ENCODE results near the gene KRTAP2-4.
"Not testable (repeated sequence)": the region's sequence is repeated elsewhere in the genome, so short reads cannot be mapped to it uniquely, and the experiment has no call there.

The KRTAP2-4 gene

DNA sequence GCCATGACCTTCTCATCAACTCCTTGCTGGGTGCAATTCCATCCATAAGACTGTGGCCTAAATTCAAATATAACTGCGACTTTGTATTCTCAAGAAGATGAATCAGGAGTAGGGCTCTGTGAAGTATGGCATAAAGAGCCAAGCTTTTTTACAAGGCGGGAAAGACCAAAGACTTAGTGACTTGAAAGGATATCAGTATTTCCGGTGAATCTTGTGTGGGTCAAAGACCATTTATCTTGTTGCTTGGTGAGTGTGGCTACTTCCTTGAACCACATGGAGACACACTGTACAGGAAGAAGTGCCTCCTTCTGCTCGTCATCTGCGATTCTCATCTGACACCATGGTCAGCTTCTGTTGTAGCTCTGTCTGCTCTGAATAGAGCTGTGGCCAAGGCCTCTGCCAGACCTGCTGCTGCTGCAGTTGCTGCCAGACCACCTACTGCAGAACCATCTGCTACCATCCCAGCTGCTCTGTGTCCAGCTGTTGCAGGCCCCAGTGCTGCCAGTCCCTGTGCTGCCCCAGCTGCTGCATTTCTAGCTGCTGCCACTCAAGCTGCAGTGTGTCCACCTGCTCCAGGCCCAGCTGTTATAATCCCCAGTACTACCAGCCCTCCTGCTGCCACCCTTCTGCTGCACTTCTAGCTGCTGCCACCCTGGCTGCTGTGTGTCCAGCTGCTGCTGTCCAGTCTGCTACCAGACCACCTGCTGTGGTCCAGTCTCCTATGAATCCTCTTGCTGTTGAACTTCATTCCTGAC is 6.1 kb upstream of the KRTAP2-4 start:
- no peak for DNase-seq (ENCODE audit: low read depth)

DNA sequence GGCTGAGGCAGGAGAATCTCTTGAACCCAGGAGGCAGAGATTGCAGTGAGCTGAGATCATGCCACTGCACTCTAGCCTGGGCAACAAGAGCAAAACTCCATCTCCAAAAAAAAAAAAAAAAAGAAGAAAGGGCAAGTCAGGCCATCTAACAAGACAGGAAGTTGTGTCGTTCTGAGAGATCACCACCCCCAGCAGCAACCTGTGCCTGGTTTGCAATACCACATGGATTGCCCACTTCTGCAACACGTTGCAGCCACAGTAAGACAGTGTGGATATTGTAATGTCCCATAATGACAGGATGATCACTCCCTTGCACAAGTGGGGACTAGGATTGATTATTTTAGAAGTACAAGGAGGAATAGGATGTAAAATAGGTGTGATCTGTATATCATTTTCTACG is 3.4 kb upstream of the KRTAP2-4 start:
- DNase-seq (ENCODE audit: low read depth) = no peak

DNA sequence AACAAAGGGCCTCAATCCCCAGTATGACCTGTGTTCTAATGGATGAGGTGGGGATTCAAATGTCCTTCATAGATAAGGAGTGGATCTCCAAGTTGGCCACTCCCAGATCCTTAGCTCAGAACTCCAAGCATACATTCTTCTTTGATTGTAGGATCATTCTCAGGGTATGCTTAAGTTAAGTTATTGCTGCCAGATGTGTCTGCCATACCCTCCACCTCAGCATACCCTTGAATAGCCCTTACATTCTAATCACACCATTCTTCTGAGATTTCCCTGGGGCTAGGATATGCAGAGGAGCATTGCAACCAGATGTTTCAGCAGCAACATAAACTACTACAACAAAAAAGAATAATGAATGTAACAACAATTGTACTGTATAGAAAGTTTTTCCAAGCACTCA is 1.6 kb upstream of the KRTAP2-4 start:
- DNase-seq (ENCODE audit: low read depth) = no peak

GRCh38 chr17:41065016-41065689 is 526 bp downstream of the KRTAP2-4 start:
- DNase-seq (ENCODE audit: low read depth) = not testable (repeated sequence)

- no peak for DNase-seq (ENCODE audit: low read depth)
These were observed 1.4 kb downstream of the KRTAP2-4 start for GRCh38 chr17:41064301-41064700.

GRCh38 chr17:41063449-41063848 is 2.2 kb downstream of the KRTAP2-4 start:
- no peak for DNase-seq (ENCODE audit: low read depth)

GRCh38 chr17:41061964-41062363 is 3.7 kb downstream of the KRTAP2-4 start:
- DNase-seq (ENCODE audit: low read depth) = no peak

DNA sequence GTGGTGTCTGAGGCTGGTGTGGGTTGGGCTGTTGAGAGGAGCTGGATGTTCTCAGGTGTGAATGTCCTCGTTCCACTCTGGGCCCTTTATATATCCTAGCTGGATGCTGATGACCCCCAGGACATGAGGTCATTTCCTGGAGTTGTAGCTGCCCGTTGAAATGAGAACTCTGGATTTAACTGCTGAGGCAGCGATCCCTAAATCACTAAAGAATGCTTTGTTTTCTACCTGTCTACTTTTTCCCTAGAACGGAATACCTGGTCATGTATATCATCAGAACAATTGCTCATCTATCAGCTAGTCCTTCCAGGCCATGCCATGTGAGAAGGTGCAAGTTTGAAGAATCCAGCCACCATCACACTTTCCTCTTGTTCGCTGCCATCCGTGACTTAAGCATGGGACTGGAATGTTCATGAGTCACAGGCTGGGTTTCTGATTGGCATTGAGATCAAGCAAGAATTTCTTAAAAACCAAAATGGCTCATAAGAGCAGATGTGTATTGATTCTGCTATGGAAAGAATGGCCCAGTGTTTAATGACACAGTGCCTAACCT is 5.6 kb downstream of the KRTAP2-4 start, which contains the start of gene KRTAP2-3:
TSS of gene KRTAP2-3 (minus strand) at position 63 of the 553 bp plus-strand sequence. CDS start 64 bp downstream, outside the sequence.
- no peak for DNase-seq (ENCODE audit: low read depth)

- DNase-seq (ENCODE audit: low read depth) = not testable (repeated sequence)
These were observed 6.2 kb downstream of the KRTAP2-4 start for GRCh38 chr17:41059276-41060051.

GRCh38 chr17:41058741-41059140 is 6.9 kb downstream of the KRTAP2-4 start:
- DNase-seq (ENCODE audit: low read depth) = no peak

- DNase-seq (ENCODE audit: low read depth) = no peak
These were observed 8.1 kb downstream of the KRTAP2-4 start for GRCh38 chr17:41057547-41057946.

DNA sequence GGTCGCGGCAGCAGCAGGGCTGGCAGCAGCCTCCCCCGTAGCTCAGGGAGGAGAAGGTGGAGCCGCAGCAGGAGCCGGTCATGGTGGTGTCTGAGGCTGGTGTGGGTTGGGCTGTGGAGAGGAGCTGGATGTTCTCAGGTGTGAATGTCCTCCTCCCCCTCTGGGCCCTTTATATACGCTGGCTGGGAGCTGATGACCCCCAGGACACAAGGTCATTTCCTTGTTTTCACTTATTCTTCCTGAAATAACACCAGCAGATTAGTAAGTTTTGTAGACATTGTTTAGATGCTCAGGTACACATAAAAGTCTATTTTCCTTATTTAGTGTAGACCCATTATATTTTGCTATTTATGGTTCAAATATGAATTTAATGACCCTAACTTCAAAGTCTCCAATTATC is 10.5 kb downstream of the KRTAP2-4 start, which contains the start of gene KRTAP2-2:
TSS of gene KRTAP2-2 (minus strand) at position 101 of the 400 bp plus-strand sequence. CDS start at position 82, 19 bp downstream.
- not testable (repeated sequence) for DNase-seq (ENCODE audit: low read depth)

DNA sequence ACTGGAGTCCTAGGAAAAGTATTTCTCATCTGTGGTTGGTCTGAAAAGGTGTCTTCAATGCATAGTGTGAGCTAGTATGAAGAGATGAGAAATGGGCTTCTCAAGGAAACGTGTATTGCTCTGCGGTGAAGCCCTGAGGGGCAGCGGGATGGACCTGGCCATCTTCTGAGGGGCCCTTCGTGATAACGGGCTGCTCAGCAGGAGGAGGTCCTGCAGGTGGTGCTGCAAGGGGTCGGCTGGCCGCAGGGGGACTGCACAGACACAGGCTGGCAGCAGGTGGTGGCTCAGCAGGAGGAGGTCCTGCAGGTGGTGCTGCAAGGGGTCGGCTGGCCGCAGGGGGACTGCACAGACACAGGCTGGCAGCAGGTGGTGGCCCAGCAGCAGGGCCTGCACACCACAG is 11.1 kb downstream of the KRTAP2-4 start:
- DNase-seq (ENCODE audit: low read depth) = not testable (repeated sequence)

DNA sequence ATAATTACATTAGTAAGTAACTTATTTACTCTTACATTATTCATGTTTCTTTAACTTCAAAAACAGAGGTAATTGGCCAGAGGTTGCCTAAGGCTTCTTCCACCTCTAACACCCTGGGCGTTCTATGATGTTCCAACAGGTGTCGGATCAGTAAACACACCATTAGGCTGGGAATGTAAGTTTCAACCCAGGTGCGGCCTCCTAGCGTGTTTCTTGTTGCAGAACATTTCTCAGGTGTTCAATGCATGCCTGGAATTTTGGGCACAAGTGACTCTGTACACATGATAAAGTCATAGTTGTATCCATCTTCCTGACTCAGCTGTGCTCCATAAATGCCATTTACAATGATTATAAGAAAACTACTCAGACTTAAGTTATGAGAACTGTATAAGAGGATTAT is 11.7 kb downstream of the KRTAP2-4 start:
- no peak for DNase-seq (ENCODE audit: low read depth)

GRCh38 chr17:41052566-41052965 is 13.1 kb downstream of the KRTAP2-4 start:
- no peak for DNase-seq (ENCODE audit: low read depth)

GRCh38 chr17:41049110-41049509 is 16.6 kb downstream of the KRTAP2-4 start:
- DNase-seq (ENCODE audit: low read depth) = no peak

GRCh38 chr17:41048441-41048840 is 17.2 kb downstream of the KRTAP2-4 start:
- no peak for DNase-seq (ENCODE audit: low read depth)

GRCh38 chr17:41046735-41047465 is 18.8 kb downstream of the KRTAP2-4 start, which contains the start of gene KRTAP2-1:
Gene KRTAP2-1 (minus strand): TSS chr17:41047316. CDS start chr17:41047267, 49 bp downstream.
- not testable (repeated sequence) for DNase-seq (ENCODE audit: low read depth)

GRCh38 chr17:41042953-41043352 is 22.7 kb downstream of the KRTAP2-4 start:
- DNase-seq (ENCODE audit: low read depth) = no peak

GRCh38 chr17:41040783-41041571 is 24.7 kb downstream of the KRTAP2-4 start, which contains the start of gene KRTAP1-1:
Gene KRTAP1-1 (minus strand): TSS chr17:41041450. CDS start chr17:41041397, 53 bp downstream.
- DNase-seq (ENCODE audit: low read depth) = not testable (repeated sequence)

Measured in T-helper 22 cell (primary cell).